Activated T-helper 17 cell treated with anti-CD3 and anti-CD28 coated beads, Interleukin-2, amount 50 U/mL, for 72 hours (primary cell): ENCODE results near the gene NGLY1. TPM values are rescaled to one million over a fixed set of nuclear protein-coding genes. Genes with fewer than 3 reads are reported as not detected.
A peak's percentile ranks its signal among the peaks of the same experiment; 100 is the strongest.

ENCODE experiments used
- ATAC-seq: fragments of 150-1000 bp; cut with Tn5 transposase; replicated peaks from 2 replicates; pipeline ENCODE4 v1.10.0; 2021; ENCODE audit warnings: mild to moderate bottlenecking, moderate library complexity
- H3K27ac Mint-ChIP-seq: one replicate; pipeline ENCODE4 v1.8.0; 2022; ENCODE audit warnings: mixed read lengths
- H3K27me3 Mint-ChIP-seq: one replicate; pipeline ENCODE4 v1.8.0; 2022; ENCODE audit warnings: mixed read lengths
- H3K36me3 Mint-ChIP-seq: one replicate; pipeline ENCODE4 v1.8.0; 2022; ENCODE audit warnings: low read depth, mild to moderate bottlenecking, mixed read lengths
- H3K4me1 Mint-ChIP-seq: one replicate; pipeline ENCODE4 v1.8.0; 2022; ENCODE audit warnings: mixed read lengths
- H3K4me3 Mint-ChIP-seq: one replicate; pipeline ENCODE4 v1.8.0; 2022; ENCODE audit warnings: mild to moderate bottlenecking, mixed read lengths
- H3K9me3 Mint-ChIP-seq: one replicate; pipeline ENCODE4 v1.8.0; 2022; ENCODE audit warnings: mixed read lengths
- total RNA-seq, 2 donors: library from RNA; stranded (reverse); gene quantifications; one replicate each; pipeline ENCODE4 v1.2.3, GENCODE V29; 2022

The NGLY1 gene
- total RNA-seq, 2 donors from 2014 or later, result 93.0 to 232 TPM

GRCh38 chr3:25801786-25802185 is 18.5 kb upstream of the NGLY1 start:
- H3K4me3 Mint-ChIP-seq, result no peak overlapping the region
- H3K27ac Mint-ChIP-seq, result no peak overlapping the region
- no peaks in the 10 kb centered on the region for H3K27me3 Mint-ChIP-seq
- ATAC-seq, result no peak
- H3K4me1 Mint-ChIP-seq, result no peaks in the 10 kb centered on the region
- peaks cover 6% of the 10 kb centered on the region for H3K9me3 Mint-ChIP-seq
- H3K36me3 Mint-ChIP-seq, result no peaks in the 10 kb centered on the region

GRCh38 chr3:25789596-25790556 is 6.6 kb upstream of the NGLY1 start, which contains the start of gene OXSM:
OXSM (plus strand) TSS chr3:25790090; CDS start chr3:25791021, 931 bp downstream.
- Mint-ChIP-seq H3K9me3 (no peaks in the 10 kb centered on the region), H3K27ac (peak within 1 kb of the TSS; percentile 99), H3K27me3 (no peaks in the 10 kb centered on the region), H3K4me1 (peaks cover 32% of the 10 kb centered on the region), H3K36me3 (peaks cover 66% of the 10 kb centered on the region), H3K4me3 (peak within 1 kb of the TSS; percentile 93)
- ATAC-seq, result peak; percentile 86

GRCh38 chr3:25789209-25789595 is 6.0 kb upstream of the NGLY1 start:
- peak overlapping the region; percentile 93 for H3K4me3 Mint-ChIP-seq
- no peak for ATAC-seq

GRCh38 chr3:25787689-25788088 is 4.4 kb upstream of the NGLY1 start:
- Mint-ChIP-seq H3K27ac (peak overlapping the region; percentile 99), H3K36me3 (peaks cover 62% of the 10 kb centered on the region), H3K4me1 (peaks cover 38% of the 10 kb centered on the region), H3K4me3 (peak overlapping the region; percentile 93), H3K27me3 (no peaks in the 10 kb centered on the region), H3K9me3 (no peaks in the 10 kb centered on the region)
- no peak for ATAC-seq

More at GRCh38 chr3:25789209-25789595, 6.0 kb upstream of the NGLY1 start:
- Mint-ChIP-seq H3K36me3 (peaks cover 66% of the 10 kb centered on the region), H3K27ac (peak overlapping the region; percentile 99), H3K9me3 (no peaks in the 10 kb centered on the region), H3K4me1 (peaks cover 38% of the 10 kb centered on the region), H3K27me3 (no peaks in the 10 kb centered on the region)

GRCh38 chr3:25785826-25786225 is 2.6 kb upstream of the NGLY1 start:
- Mint-ChIP-seq H3K4me1 (peaks cover 40% of the 10 kb centered on the region), H3K4me3 (peak overlapping the region; percentile 81), H3K27me3 (no peaks in the 10 kb centered on the region), H3K27ac (peak overlapping the region; percentile 84), H3K36me3 (peaks cover 65% of the 10 kb centered on the region), H3K9me3 (no peaks in the 10 kb centered on the region)
- ATAC-seq, result no peak

GRCh38 chr3:25784971-25785370 is 1.7 kb upstream of the NGLY1 start:
- Mint-ChIP-seq H3K27me3 (no peaks in the 10 kb centered on the region), H3K36me3 (peaks cover 66% of the 10 kb centered on the region), H3K9me3 (no peaks in the 10 kb centered on the region), H3K4me3 (peak overlapping the region; percentile 81), H3K4me1 (peaks cover 41% of the 10 kb centered on the region), H3K27ac (peak overlapping the region; percentile 84)
- ATAC-seq, result no peak

- no peaks in the 10 kb centered on the region for H3K9me3 Mint-ChIP-seq
- peak overlapping the region; percentile 84 for H3K27ac Mint-ChIP-seq
- peak; percentile 57 for ATAC-seq
- H3K36me3 Mint-ChIP-seq, result peaks cover 69% of the 10 kb centered on the region
- peak overlapping the region; percentile 81 for H3K4me3 Mint-ChIP-seq
- H3K4me1 Mint-ChIP-seq, result peaks cover 38% of the 10 kb centered on the region
- H3K27me3 Mint-ChIP-seq, result no peaks in the 10 kb centered on the region
Observed at GRCh38 chr3:25783661-25784512, 644 bp upstream of the NGLY1 start.

- H3K36me3 Mint-ChIP-seq, result peaks cover 72% of the 10 kb centered on the region
- H3K4me1 Mint-ChIP-seq, result peaks cover 33% of the 10 kb centered on the region
- no peak for ATAC-seq
- peak overlapping the region; percentile 81 for H3K4me3 Mint-ChIP-seq
- no peaks in the 10 kb centered on the region for H3K9me3 Mint-ChIP-seq
- H3K27me3 Mint-ChIP-seq, result no peaks in the 10 kb centered on the region
- H3K27ac Mint-ChIP-seq, result peak overlapping the region; percentile 62
Observed at GRCh38 chr3:25782636-25782937, 656 bp downstream of the NGLY1 start.

- Mint-ChIP-seq H3K27me3 (no peaks in the 10 kb centered on the region), H3K36me3 (peaks cover 78% of the 10 kb centered on the region), H3K9me3 (no peaks in the 10 kb centered on the region), H3K4me1 (peaks cover 31% of the 10 kb centered on the region), H3K4me3 (peak overlapping the region; percentile 81), H3K27ac (peak overlapping the region; percentile 62)
- no peak for ATAC-seq
Observed at GRCh38 chr3:25781758-25782594, 1.3 kb downstream of the NGLY1 start.

- H3K36me3 Mint-ChIP-seq, result peaks cover 86% of the 10 kb centered on the region
- H3K27ac Mint-ChIP-seq, result peak overlapping the region; percentile 62
Observed at GRCh38 chr3:25781145-25781757, 2.0 kb downstream of the NGLY1 start.

GRCh38 chr3:25780618-25781017 is 2.6 kb downstream of the NGLY1 start:
- Mint-ChIP-seq H3K4me3 (peak overlapping the region; percentile 81), H3K36me3 (peaks cover 88% of the 10 kb centered on the region), H3K27ac (no peak overlapping the region), H3K4me1 (peaks cover 37% of the 10 kb centered on the region), H3K27me3 (no peaks in the 10 kb centered on the region), H3K9me3 (no peaks in the 10 kb centered on the region)
- no peak for ATAC-seq

More at GRCh38 chr3:25781145-25781757, 2.0 kb downstream of the NGLY1 start:
- Mint-ChIP-seq H3K27me3 (no peaks in the 10 kb centered on the region), H3K4me3 (peak overlapping the region; percentile 81), H3K9me3 (no peaks in the 10 kb centered on the region), H3K4me1 (peaks cover 36% of the 10 kb centered on the region)
- no peak for ATAC-seq

- Mint-ChIP-seq H3K36me3 (peaks cover 84% of the 10 kb centered on the region), H3K4me3 (peak overlapping the region; percentile 6), H3K9me3 (peaks cover 5% of the 10 kb centered on the region), H3K4me1 (peaks cover 37% of the 10 kb centered on the region), H3K27ac (no peak overlapping the region), H3K27me3 (no peaks in the 10 kb centered on the region)
- ATAC-seq, result peak; percentile 83
Observed at GRCh38 chr3:25775936-25776335, 7.3 kb downstream of the NGLY1 start.

GRCh38 chr3:25768851-25769250 is 14.4 kb downstream of the NGLY1 start:
- H3K36me3 Mint-ChIP-seq, result peaks cover 84% of the 10 kb centered on the region
- H3K27ac Mint-ChIP-seq, result no peak overlapping the region

More at GRCh38 chr3:25768851-25769250, 14.4 kb downstream of the NGLY1 start:
- peak; percentile 26 for ATAC-seq
- H3K4me3 Mint-ChIP-seq, result no peak overlapping the region
- H3K27me3 Mint-ChIP-seq, result no peaks in the 10 kb centered on the region
- peaks cover 2% of the 10 kb centered on the region for H3K9me3 Mint-ChIP-seq
- peaks cover 16% of the 10 kb centered on the region for H3K4me1 Mint-ChIP-seq
